Measurements from ENCODE around the gene GALC.
"Not testable (repeated sequence)": the region's sequence is repeated elsewhere in the genome, so short reads cannot be mapped to it uniquely, and the experiment has no call there.

Gene GALC

GRCh38 chr14:87992718-87993628 is at the start of gene GALC:
TSS of gene GALC (minus strand) at chr14:87993182. CDS start at chr14:87993164, 18 bp downstream.
- DNase-seq (ENCODE audit: low spot score): peak; percentile 92

- no peak for DNase-seq (ENCODE audit: low spot score)
Measured at GRCh38 chr14:88040146-88040545, 47.2 kb upstream of the GALC start.

- no peak for DNase-seq (ENCODE audit: low spot score)
Measured at GRCh38 chr14:88039197-88039596, 46.2 kb upstream of the GALC start.

GRCh38 chr14:88037325-88037724 is 44.3 kb upstream of the GALC start:
- DNase-seq (ENCODE audit: low spot score): no peak

GRCh38 chr14:88036422-88036821 is 43.4 kb upstream of the GALC start:
- DNase-seq (ENCODE audit: low spot score): no peak

GRCh38 chr14:88034076-88034475 is 41.1 kb upstream of the GALC start:
- DNase-seq (ENCODE audit: low spot score): no peak

GRCh38 chr14:88032373-88032772 is 39.4 kb upstream of the GALC start:
- DNase-seq (ENCODE audit: low spot score): no peak

- no peak for DNase-seq (ENCODE audit: low spot score)
Measured at GRCh38 chr14:88030892-88031291, 37.9 kb upstream of the GALC start.

- no peak for DNase-seq (ENCODE audit: low spot score)
Measured at GRCh38 chr14:88030079-88030478, 37.1 kb upstream of the GALC start.

- DNase-seq (ENCODE audit: low spot score): no peak
Measured at GRCh38 chr14:88029500-88029899, 36.5 kb upstream of the GALC start.

GRCh38 chr14:88026890-88027289 is 33.9 kb upstream of the GALC start:
- DNase-seq (ENCODE audit: low spot score): no peak

GRCh38 chr14:88025313-88025712 is 32.3 kb upstream of the GALC start:
- no peak for DNase-seq (ENCODE audit: low spot score)

- not testable (repeated sequence) for DNase-seq (ENCODE audit: low spot score)
Measured at GRCh38 chr14:88024252-88025086, 31.5 kb upstream of the GALC start.

GRCh38 chr14:88023658-88024187 is 30.7 kb upstream of the GALC start:
- DNase-seq (ENCODE audit: low spot score): no peak

- DNase-seq (ENCODE audit: low spot score): no peak
Measured at GRCh38 chr14:88017535-88017934, 24.6 kb upstream of the GALC start.

GRCh38 chr14:88016768-88017167 is 23.8 kb upstream of the GALC start:
- DNase-seq (ENCODE audit: low spot score): no peak

- peak; percentile 75 for DNase-seq (ENCODE audit: low spot score)
Measured at GRCh38 chr14:88013750-88014349, 20.9 kb upstream of the GALC start.

- no peak for DNase-seq (ENCODE audit: low spot score)
Measured at GRCh38 chr14:88012495-88012894, 19.5 kb upstream of the GALC start.

- no peak for DNase-seq (ENCODE audit: low spot score)
Measured at GRCh38 chr14:88010331-88010730, 17.3 kb upstream of the GALC start.

GRCh38 chr14:88009486-88009885 is 16.5 kb upstream of the GALC start:
- no peak for DNase-seq (ENCODE audit: low spot score)

- DNase-seq (ENCODE audit: low spot score): no peak
Measured at GRCh38 chr14:88008039-88008742, 15.2 kb upstream of the GALC start.

GRCh38 chr14:88007608-88008007 is 14.6 kb upstream of the GALC start:
- DNase-seq (ENCODE audit: low spot score): no peak

All from globus pallidus (tissue), 1 donor.